C4-2B (cell line): ENCODE results near the gene CEP20.

Source experiments
- CTCF ChIP-seq: fragments of 450-650 bp; conservative IDR thresholded peaks from 2 replicates; pipeline ENCODE4 v1.5.1; 2017; ENCODE audit warnings: mild to moderate bottlenecking
- ZFX ChIP-seq: fragments of 450-650 bp; IDR thresholded peaks from 2 replicates; pipeline ENCODE4 v1.6.1; 2017

DNA sequence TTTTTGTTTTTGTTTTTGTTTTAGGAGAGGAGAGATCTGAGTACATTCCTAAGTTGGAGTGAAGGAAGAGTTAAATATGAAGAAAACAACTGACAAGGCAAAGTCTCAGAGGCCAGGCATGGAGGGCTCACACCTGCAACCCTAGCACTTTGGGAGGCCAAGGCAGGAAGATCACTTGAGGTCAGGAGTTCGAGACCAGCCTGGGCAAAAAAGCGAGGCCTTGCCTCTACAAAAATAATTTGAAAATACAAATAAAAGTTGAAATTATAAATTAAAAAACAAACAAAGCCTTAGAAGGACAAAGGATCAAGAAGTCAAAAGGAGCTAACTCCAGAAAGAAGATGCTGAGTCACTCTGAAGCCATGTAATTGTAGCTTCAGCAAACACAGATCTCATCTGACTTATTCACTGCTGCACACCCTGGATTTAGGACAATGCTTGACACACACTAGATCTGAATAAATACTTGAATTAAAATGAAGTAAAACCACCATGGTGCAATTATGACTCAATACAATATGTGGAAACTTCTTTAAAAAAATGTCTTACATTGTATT, 9.1 kb downstream of the CEP20 start:
- TF ChIP-seq CTCF: no peak
- no peak for TF ChIP-seq ZFX
